RWPE2 (cell line): ENCODE measurements around the gene PTCD1.
"Not testable (repeated sequence)": the region's sequence is repeated elsewhere in the genome, so short reads cannot be mapped to it uniquely, and the experiment has no call there.

Source experiments
- ATAC-seq: fragments of 200-7000 bp; cut with Tn5 transposase; 3 replicates; pipeline ENCODE4 v1.9.1; 2021; ENCODE audit warnings: low read depth
- DNase-seq: peaks from one replicate; pipeline ENCODE4 v3.0.0-alpha.2; 2020; ENCODE audit warnings: low spot score
- H3K27ac ChIP-seq: fragments of 450-650 bp; 2 replicates; pipeline ENCODE4 v1.5.1; 2017; ENCODE audit warnings: mild to moderate bottlenecking; ENCODE audit not compliant: poor library complexity, severe bottlenecking
- H3K27me3 ChIP-seq: fragments of 250-450 bp; sonication (Bioruptor Pico); 2 replicates; pipeline ENCODE4 v1.5.1; 2021; ENCODE audit warnings: mild to moderate bottlenecking, moderate library complexity; ENCODE audit not compliant: insufficient read depth, poor library complexity, severe bottlenecking
- H3K36me3 ChIP-seq: fragments of 250-450 bp; sonication (Bioruptor Pico); 2 replicates; pipeline ENCODE4 v1.5.1; 2020; ENCODE audit warnings: low read depth, mild to moderate bottlenecking, moderate library complexity
- H3K4me1 ChIP-seq: fragments of 250-450 bp; sonication (Bioruptor Pico); 2 replicates; pipeline ENCODE4 v1.5.1; 2021; ENCODE audit warnings: mild to moderate bottlenecking, moderate library complexity; ENCODE audit not compliant: insufficient read depth, poor library complexity, severe bottlenecking
- H3K4me3 ChIP-seq: fragments of 250-450 bp; sonication (Bioruptor Pico); 2 replicates; pipeline ENCODE4 v1.5.1; 2021; ENCODE audit warnings: mild to moderate bottlenecking, moderate library complexity; ENCODE audit not compliant: severe bottlenecking
- H3K9me3 ChIP-seq: fragments of 250-450 bp; sonication (Bioruptor Pico); 2 replicates; pipeline ENCODE4 v1.5.1; 2021; ENCODE audit warnings: mild to moderate bottlenecking, moderate library complexity; ENCODE audit not compliant: severe bottlenecking
- TF ChIP-seq, protein P1 (sequence below): fragments of 450-650 bp; IDR thresholded peaks from one replicate; pipeline ENCODE4 v1.5.1; 2017; ENCODE audit warnings: mild to moderate bottlenecking, moderate library complexity; ENCODE audit not compliant: poor library complexity, severe bottlenecking

Gene PTCD1

GRCh38 chr7:99440195-99440594, 1.6 kb upstream of the PTCD1 start:
- H3K27ac ChIP-seq = peak overlapping the region; percentile 62
- peaks cover 5% of the 10 kb centered on the region for H3K4me1 ChIP-seq
- ATAC-seq (no peak), DNase-seq (no peak)
- H3K9me3 ChIP-seq = no peaks in the 10 kb centered on the region
- H3K27me3 ChIP-seq = no peaks in the 10 kb centered on the region
- peak overlapping the region; percentile 87 for H3K4me3 ChIP-seq
- H3K36me3 ChIP-seq = peaks cover 48% of the 10 kb centered on the region
- TF ChIP-seq, protein P1, sequence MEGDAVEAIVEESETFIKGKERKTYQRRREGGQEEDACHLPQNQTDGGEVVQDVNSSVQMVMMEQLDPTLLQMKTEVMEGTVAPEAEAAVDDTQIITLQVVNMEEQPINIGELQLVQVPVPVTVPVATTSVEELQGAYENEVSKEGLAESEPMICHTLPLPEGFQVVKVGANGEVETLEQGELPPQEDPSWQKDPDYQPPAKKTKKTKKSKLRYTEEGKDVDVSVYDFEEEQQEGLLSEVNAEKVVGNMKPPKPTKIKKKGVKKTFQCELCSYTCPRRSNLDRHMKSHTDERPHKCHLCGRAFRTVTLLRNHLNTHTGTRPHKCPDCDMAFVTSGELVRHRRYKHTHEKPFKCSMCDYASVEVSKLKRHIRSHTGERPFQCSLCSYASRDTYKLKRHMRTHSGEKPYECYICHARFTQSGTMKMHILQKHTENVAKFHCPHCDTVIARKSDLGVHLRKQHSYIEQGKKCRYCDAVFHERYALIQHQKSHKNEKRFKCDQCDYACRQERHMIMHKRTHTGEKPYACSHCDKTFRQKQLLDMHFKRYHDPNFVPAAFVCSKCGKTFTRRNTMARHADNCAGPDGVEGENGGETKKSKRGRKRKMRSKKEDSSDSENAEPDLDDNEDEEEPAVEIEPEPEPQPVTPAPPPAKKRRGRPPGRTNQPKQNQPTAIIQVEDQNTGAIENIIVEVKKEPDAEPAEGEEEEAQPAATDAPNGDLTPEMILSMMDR = no peak

GRCh38 chr7:99437946-99438572, 539 bp downstream of the PTCD1 start:
- TF ChIP-seq, protein P1 = no peak
- Histone ChIP-seq H3K9me3 (no peaks in the 10 kb centered on the region), H3K27ac (peak overlapping the region; percentile 62), H3K27me3 (no peaks in the 10 kb centered on the region), H3K4me3 (peak overlapping the region; percentile 87), H3K36me3 (peaks cover 44% of the 10 kb centered on the region), H3K4me1 (peaks cover 5% of the 10 kb centered on the region)
- no peak for ATAC-seq
- no peak for DNase-seq

DNA sequence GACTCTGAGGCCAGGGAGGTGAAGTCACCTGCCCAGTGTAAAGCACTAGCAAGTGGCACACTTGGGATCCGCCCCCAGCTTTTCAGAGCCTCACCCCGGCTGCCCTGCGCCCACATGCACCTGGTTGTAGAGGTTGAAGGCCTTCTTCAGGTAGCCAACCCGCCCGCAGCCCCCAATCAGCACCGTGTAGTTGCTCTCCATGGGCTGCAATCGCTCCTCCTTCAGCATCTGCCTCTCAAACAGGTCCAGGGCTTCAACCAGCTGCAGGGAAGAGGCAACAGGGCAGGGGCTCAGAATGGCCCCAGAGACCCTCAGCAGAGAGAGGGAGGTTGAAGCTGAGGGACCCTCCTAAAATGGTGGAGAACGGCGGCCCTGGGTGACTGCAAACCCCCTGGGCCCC, 5.4 kb downstream of the PTCD1 start:
- TF ChIP-seq, protein P1 = no peak
- no peak for DNase-seq
- no peaks in the 10 kb centered on the region for H3K9me3 ChIP-seq
- H3K4me3 ChIP-seq = no peak overlapping the region
- H3K27me3 ChIP-seq = no peaks in the 10 kb centered on the region
- H3K27ac ChIP-seq = no peak overlapping the region
- peaks cover 60% of the 10 kb centered on the region for H3K36me3 ChIP-seq
- no peak for ATAC-seq
- H3K4me1 ChIP-seq = peaks cover 6% of the 10 kb centered on the region

- H3K36me3 ChIP-seq = peaks cover 60% of the 10 kb centered on the region
- DNase-seq, H3K4me1 ChIP-seq, ATAC-seq, H3K27me3 ChIP-seq, H3K4me3 ChIP-seq, H3K9me3 ChIP-seq: not testable (repeated sequence)
- H3K27ac ChIP-seq = peak overlapping the region; percentile 29
Observed at GRCh38 chr7:99431756-99432540, 6.7 kb downstream of the PTCD1 start.

DNA sequence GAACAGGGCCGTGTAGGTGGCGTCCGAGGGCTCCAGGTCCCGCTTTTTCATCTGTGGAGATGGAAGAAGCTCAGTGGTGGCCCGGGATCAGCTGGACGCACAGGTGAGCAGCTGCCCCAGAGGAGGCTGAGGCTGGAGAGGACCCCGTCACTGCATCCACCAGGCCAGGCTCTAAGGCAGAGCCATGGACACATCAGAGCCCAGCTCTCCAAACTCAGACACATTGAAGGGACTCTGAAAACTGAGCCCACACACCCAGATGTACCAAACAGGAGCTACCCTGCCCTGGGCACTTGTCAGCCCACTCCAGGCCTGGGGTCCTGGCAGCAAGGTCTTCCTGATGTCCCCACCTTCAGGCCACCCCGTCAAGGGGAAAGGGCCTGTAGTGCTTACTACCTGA, 8.8 kb downstream of the PTCD1 start:
- H3K36me3 ChIP-seq = peaks cover 62% of the 10 kb centered on the region

More for the DNA sequence above, 8.8 kb downstream of the PTCD1 start:
- Histone ChIP-seq H3K4me3 (no peak overlapping the region), H3K9me3 (no peaks in the 10 kb centered on the region), H3K27me3 (no peaks in the 10 kb centered on the region), H3K27ac (no peak overlapping the region), H3K4me1 (peaks cover 6% of the 10 kb centered on the region)
- TF ChIP-seq, protein P1 = no peak
- DNase-seq (no peak), ATAC-seq (peak; percentile 28; the same call in 1 of the 3 replicates)
